GM21390 (cell line): Measurements from ENCODE around the gene CYP4F3.
"Not testable (repeated sequence)": the region's sequence is repeated elsewhere in the genome, so short reads cannot be mapped to it uniquely, and the experiment has no call there.

ENCODE experiments used
- ATAC-seq: cut with Tn5 transposase; IDR thresholded peaks from one replicate; pipeline ENCODE4 v1.9.1; 2021; ENCODE audit not compliant: unreplicated experiment

CYP4F3 gene

DNA sequence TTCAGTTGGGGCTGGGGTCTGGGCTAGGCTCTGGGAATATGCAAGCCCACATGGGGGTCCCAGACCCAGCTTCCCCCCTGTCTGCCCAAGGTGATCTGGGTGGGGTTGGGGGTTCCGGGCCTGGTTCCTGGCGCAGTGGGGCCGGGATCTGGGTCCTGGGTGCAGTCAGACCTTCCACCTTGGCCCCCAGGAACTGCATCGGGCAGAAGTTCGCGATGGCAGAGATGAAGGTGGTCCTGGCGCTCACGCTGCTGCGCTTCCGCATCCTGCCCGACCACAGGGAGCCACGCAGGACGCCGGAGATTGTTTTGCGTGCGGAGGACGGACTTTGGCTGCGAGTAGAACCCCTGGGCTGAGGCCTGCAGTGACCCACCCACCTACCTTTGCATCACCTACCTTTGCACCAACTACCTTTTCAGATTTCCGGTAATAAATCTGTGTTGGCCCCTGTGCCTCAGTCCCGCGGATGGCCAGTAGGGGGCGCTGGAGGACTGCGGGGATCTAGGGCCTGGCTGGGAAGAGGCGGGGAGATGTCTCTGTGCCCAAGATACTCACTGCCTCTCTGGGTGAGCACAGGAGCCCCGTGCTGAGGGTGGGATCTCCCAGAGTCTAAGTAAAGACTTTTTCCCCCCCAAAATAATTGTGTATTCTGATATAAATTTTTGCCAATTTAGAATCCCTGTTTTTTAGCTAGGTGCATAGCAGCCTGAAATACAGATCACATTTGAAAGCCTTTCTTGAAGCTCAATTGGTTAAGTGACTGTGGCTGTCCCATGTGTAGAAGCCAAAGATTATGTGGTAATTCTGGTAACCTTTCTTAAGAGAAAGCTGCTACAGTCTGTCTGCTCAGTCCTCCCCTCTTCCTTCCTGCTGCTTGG lies 11.5 kb upstream of the CYP4F3 start:
- ATAC-seq, result no peak

DNA sequence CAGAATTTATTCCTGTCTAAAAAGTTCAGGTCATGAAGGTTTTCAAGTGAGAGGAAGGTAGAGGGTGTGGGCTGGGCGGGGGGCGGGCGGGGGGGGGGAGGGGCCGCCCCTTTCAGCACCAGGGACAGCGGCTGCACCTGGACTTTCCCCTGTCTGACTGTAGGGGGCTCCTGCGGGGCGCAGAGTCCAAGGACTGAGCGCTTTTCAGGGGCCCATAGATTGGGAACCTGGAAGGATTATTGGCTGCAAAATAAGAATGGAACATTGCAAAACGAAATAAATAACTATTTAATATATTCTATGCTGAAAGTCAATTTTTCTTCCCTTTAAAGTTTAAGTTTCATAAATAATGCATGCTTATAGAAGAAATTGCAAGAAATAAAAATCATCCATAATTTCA lies 8.9 kb upstream of the CYP4F3 start:
- no peak for ATAC-seq

- no peak for ATAC-seq
Observed at GRCh38 chr19:15633082-15633835, 7.4 kb upstream of the CYP4F3 start.

DNA sequence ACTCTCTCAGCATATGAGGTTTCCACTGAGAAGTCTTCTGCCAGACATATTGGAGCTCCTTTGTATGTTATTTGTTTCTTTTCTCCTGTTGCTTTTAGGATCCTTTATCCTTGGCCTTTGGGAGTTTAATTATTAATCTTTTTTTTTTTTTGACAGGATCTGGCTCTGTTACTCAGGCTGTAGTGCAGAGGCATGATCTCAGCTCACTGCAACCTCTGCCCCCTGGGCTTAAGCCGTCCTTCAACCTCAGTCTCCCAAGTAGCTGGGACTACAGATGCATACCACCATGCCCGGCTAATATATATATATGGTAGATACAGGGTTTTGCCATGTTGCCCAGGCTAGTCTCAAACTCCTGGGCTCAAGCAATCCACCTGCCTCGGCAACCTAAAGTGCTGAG lies 6.6 kb upstream of the CYP4F3 start:
- ATAC-seq, result no peak

DNA sequence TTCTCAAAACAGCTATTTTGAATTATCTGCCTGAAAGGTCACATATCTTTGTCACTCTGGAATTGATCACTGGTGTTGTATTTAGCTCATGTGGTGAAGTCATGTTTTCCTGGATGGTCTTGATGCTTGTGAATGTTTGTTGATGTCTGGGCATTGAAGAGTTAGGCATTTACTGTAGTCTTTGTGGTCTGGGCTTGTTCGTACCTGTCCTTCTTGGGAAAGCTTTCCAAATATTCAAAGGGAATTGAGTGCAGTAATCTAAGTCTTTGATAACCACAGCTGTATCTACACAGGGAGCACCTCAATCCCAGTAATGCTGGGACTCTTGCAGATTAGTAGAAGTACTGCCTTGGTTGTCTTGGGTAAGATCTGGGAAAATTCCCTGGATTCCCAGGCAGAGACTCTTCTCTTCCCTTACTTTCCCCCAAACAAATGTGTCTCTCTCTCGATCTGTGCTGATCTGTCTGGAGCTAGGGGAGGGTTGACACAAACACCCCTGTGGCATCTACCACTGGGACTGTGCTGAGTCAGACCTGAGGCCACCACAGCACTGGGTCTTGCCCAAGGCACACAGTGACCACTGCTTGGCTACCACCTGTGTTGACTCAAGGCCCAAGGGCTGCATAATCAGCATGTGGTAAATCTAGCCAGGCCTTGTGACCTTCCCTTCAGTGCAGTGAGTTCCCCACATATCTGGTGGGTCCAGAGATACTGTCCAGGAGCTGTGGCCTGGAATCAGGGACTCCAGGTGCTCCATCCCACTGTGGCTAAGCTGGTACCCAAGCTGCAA lies 5.5 kb upstream of the CYP4F3 start:
- no peak for ATAC-seq

DNA sequence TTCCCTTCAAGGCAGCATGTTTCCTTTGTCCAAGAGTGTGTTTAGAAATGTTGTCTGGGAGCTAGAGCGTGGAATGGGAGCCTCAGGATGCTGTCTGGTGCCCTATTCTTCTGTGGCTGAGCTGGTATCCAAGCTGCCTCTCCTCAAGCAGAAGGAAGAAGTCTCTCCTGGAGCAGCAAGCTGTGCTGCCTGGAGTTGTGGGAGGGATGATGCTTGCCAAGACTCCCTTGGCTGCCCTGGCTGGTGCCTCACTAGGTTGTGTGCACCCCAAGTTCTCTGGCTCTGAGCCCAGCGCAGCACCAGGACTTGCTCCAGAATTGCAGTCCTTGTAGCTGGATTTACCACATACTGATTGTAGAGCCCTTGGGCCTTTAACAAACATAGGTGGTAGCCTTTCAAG lies 4.7 kb upstream of the CYP4F3 start:
- no peak for ATAC-seq

GRCh38 chr19:15639596-15639995 lies 1.1 kb upstream of the CYP4F3 start:
- no peak for ATAC-seq

- ATAC-seq, result no peak
Observed at GRCh38 chr19:15640904-15641597, 354 bp downstream of the CYP4F3 start.

GRCh38 chr19:15641901-15642491 lies 1.3 kb downstream of the CYP4F3 start:
- ATAC-seq, result no peak

DNA sequence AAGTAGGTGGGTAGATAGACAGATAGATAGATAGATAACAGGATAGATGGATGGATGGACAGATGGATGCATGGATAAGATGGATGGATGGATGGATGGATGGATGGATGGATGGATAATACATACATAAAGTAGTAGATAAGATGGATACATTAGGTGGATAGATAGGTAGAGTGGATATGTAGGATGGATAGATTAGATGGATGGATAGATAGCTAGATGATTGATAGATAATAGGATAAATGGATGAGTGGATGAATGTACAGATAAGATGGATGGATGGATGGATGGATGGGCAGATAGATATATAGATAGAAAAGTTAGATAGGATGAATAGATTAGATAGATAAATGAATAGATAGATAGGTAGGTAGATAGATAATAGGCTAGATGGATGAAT lies 2.1 kb downstream of the CYP4F3 start:
- ATAC-seq, result no peak

DNA sequence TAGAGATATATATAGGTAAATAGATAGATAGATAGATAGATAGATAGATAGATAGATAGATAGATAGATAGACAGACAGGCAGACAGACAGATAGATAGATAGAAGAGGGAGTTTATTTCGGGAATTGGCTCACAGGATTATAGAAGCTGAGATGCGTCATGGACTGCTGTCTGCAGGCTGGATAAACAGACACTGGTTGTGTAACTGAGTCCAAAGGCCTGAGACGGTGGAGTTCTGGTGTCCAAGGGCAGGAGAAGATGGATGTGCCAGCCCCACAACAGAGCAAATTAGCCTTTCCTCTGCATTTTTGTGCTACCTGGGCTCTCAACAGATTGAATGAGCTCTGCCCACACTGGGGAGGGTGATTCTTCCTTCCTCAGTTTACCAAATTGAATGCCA lies 2.7 kb downstream of the CYP4F3 start:
- no peak for ATAC-seq

- no peak for ATAC-seq
Observed at GRCh38 chr19:15644066-15644741, 3.5 kb downstream of the CYP4F3 start.

- ATAC-seq, result no peak
Observed at GRCh38 chr19:15644816-15645215, 4.1 kb downstream of the CYP4F3 start.

- no peak for ATAC-seq
Observed at GRCh38 chr19:15649526-15649925, 8.8 kb downstream of the CYP4F3 start.

- not testable (repeated sequence) for ATAC-seq
Observed at GRCh38 chr19:15650123-15650522, 9.4 kb downstream of the CYP4F3 start.

GRCh38 chr19:15651791-15652190 lies 11.1 kb downstream of the CYP4F3 start:
- ATAC-seq, result no peak

- ATAC-seq, result no peak
Observed at GRCh38 chr19:15652559-15653278, 12.0 kb downstream of the CYP4F3 start.

- ATAC-seq, result no peak
Observed at GRCh38 chr19:15656467-15656866, 15.8 kb downstream of the CYP4F3 start.

DNA sequence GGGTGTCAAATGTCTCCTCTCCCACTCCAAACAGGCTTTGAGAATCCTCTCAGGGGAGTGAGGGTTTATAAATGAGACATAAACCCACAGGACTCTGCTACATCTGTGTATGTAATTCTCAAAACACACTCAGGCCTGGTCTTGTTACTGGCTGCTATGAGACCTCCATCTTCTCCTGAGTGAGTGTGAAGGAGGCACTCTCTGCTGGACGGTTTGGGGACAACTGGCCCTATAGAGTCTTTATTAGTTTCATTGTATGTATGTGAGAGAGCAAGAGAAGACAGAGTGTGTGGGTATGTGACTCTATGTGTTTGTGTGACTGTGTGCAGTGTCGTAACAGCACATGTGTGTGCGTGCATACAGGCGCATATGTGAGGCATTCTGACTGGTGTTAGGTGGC lies 22.6 kb downstream of the CYP4F3 start:
- ATAC-seq, result no peak
